Fibroblast of the aortic adventitia (primary cell): ENCODE results near the gene SOX6. TPM values are rescaled to one million over a fixed set of nuclear protein-coding genes. Genes with fewer than 3 reads are reported as not detected.

Experiments used
- DNase-seq: peaks from one replicate; pipeline ENCODE4 v3.0.0-alpha.2; 2010; ENCODE audit warnings: low read depth
- H3K4me3 ChIP-seq: 2 replicates; pipeline ENCODE4 v1.5.1; 2011; ENCODE audit warnings: low read depth, mild to moderate bottlenecking, control low read depth, low read length, moderate library complexity
- total RNA-seq: library from RNA; depleted of rRNA; stranded (reverse); fragments of >200 nt; gene quantifications from 2 replicates; pipeline ENCODE4 v1.2.3, GENCODE V29; 2012; ENCODE audit warnings: low replicate concordance
- TF ChIP-seq, protein P1 (sequence below): IDR thresholded peaks from 2 replicates; pipeline ENCODE4 v1.5.1; 2011; ENCODE audit warnings: mild to moderate bottlenecking, low read length, control low read depth, inconsistent platforms; ENCODE audit not compliant: insufficient read depth

SOX6 gene
- total RNA-seq, 1 donor = 0.36 TPM

DNA sequence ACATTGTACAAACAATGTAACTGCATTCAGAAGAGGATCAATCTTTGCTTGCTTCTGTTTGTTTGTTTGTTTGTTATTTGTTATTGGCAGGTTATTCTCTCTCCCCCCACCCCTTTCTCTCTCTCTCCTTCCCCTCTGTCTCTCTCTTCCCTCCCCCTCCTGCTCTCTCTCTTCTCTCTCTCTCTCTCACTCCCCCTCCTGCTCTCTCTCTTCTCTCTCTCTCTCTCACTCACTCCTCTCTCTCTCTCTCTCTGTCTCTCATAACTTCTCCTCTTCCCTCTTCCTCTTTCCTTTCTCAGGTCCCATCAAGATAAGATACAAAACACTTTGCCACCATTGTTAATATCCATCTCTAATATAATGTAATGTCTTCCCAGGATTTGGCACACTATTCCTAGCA is 236.3 kb downstream of the SOX6 start:
- no peak for DNase-seq
- H3K4me3 ChIP-seq = no peak overlapping the region
- TF ChIP-seq, protein P1, sequence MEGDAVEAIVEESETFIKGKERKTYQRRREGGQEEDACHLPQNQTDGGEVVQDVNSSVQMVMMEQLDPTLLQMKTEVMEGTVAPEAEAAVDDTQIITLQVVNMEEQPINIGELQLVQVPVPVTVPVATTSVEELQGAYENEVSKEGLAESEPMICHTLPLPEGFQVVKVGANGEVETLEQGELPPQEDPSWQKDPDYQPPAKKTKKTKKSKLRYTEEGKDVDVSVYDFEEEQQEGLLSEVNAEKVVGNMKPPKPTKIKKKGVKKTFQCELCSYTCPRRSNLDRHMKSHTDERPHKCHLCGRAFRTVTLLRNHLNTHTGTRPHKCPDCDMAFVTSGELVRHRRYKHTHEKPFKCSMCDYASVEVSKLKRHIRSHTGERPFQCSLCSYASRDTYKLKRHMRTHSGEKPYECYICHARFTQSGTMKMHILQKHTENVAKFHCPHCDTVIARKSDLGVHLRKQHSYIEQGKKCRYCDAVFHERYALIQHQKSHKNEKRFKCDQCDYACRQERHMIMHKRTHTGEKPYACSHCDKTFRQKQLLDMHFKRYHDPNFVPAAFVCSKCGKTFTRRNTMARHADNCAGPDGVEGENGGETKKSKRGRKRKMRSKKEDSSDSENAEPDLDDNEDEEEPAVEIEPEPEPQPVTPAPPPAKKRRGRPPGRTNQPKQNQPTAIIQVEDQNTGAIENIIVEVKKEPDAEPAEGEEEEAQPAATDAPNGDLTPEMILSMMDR = no peak

DNA sequence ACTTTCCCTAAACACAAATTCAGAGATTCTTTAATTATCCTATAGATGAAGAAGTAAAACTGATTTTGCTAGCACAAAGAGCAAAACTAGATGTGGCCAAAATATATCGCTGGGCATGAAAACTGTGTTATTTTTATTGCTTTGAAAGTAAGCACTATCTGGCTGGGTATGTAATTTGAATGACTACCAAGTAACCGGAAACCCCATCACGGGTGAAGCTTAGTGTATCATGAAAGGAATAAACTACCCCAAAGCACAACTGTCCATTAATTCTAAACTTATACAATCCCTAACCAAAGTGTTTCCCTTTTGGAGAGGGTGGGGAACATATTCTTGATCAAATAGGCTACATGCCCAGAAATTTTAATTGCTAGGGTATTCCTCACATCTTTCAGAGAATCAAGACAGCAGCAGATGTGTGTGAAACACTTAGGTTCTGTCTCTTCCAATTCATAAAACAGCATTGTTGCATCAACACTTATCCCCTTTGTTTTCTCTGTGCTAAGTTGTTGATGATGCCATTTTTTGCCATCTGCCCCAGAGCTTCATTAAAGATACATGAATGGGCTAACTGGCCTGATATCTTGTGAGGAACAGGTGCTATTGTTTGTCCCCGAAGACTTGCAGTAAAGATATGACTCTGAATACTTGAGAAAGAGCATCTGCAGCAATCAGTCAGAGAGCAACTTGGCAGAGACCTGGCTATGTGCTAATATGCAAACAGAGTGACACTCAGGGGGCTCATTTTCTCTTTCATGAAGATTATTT is 238.2 kb downstream of the SOX6 start:
- TF ChIP-seq, protein P1 = no peak

DNA sequence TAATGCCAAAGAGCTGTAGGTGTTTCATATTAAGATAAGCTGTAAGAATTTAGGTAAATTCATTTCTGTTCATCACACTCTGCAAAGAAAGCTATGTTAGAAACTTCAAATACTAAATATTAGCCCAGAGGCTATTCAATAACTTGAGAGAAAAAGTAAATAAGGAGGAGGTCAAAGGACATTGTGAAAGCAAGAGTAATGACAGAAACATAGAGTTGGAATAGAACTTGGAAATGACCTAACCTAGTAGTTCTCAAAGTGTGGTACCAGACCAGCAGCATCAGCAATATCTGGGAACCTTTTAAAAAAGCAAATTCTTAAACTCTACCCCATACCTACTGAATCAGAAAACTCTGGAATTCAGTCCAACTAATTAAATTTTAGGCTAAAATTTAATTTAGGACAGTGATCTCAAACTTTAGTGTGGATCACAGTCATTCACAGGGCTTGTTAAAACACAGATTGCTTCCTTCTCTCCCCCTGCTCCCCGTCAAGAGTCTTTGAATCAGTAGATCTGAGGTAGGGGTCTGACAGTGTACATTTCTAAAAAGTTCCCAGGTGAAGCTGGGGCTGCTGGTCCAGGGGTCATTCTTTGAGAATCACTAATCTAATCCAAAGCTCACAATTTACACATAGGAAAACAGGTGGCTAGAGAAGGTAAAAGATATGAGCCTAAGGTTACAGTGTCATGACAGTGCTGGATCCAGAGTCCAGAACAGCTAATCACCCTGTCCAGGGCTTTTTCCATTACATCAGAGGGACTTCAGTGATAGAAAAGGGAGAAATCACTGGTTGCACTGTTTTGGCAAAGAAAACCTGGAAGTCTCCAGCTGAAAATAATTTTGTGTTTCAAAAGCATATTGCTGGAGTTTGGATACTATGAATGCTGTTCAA is 241.1 kb downstream of the SOX6 start:
- DNase-seq = no peak
- no peak overlapping the region for H3K4me3 ChIP-seq
- TF ChIP-seq, protein P1 = no peak

More for the DNA sequence above, 238.2 kb downstream of the SOX6 start:
- H3K4me3 ChIP-seq = no peak overlapping the region
- no peak for DNase-seq

DNA sequence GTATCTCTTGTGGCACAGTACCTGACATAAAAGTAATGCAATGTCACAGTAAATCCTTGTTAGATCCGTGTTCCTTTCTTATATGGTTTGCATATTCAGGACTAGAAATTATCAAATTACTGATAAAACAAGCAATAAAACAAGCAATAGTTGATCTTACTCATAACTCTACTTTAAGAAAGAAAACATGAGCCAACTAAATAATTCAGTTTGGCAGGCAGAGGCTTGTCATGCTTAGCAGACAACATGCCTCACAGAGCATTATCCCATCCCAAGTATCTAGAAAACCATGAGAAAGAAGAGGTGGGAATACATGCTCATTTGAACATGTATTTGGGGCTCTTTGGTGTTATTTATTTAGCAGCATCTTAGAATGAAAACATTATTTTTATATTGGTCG is 241.9 kb downstream of the SOX6 start:
- TF ChIP-seq, protein P1 = no peak

DNA sequence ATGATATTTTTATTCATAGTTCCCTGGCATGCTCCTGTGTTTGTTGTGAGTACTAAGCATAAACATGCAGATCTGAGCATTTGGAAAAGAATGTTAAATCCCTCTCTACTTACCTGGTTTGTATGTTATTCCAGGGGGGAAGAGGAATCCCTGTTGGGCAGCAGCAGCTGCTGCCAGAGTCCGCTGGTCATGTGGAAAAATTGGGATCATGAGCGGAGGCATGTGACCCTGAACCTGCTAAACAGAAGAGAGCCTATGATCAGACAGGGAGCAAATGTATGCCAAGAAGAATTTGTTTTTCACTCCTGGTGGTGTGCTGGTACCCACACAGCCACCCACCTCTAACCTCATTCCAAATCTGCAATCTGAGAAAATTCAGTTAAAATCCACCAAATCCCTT is 244.7 kb downstream of the SOX6 start:
- TF ChIP-seq, protein P1 = no peak
- DNase-seq = no peak
- no peak overlapping the region for H3K4me3 ChIP-seq

More for the DNA sequence above, 241.9 kb downstream of the SOX6 start:
- DNase-seq = no peak
- no peak overlapping the region for H3K4me3 ChIP-seq

DNA sequence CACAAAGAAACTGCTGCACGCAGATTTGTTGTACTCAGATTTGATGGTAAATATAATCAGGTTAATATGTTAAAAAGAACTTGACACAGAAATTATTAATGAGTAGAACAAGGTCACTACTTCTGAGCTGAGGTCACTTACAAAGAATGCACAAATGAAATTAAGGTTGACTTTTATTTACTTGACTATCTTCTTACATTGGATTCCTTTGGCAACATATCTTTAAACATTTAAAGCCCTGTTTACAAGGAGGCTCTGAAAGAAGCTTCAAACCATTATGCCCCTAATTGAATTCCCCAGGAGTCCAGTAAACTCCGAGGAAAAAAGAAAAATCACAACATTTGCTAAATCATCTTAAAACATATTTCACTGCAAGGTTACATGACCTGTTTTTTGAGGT is 245.5 kb downstream of the SOX6 start:
- no peak for DNase-seq
- H3K4me3 ChIP-seq = no peak overlapping the region
- TF ChIP-seq, protein P1 = no peak
